ENCODE measurements around the gene HCFC1R1.
A peak's percentile ranks its signal among the peaks of the same experiment; 100 is the strongest.

The HCFC1R1 gene

DNA sequence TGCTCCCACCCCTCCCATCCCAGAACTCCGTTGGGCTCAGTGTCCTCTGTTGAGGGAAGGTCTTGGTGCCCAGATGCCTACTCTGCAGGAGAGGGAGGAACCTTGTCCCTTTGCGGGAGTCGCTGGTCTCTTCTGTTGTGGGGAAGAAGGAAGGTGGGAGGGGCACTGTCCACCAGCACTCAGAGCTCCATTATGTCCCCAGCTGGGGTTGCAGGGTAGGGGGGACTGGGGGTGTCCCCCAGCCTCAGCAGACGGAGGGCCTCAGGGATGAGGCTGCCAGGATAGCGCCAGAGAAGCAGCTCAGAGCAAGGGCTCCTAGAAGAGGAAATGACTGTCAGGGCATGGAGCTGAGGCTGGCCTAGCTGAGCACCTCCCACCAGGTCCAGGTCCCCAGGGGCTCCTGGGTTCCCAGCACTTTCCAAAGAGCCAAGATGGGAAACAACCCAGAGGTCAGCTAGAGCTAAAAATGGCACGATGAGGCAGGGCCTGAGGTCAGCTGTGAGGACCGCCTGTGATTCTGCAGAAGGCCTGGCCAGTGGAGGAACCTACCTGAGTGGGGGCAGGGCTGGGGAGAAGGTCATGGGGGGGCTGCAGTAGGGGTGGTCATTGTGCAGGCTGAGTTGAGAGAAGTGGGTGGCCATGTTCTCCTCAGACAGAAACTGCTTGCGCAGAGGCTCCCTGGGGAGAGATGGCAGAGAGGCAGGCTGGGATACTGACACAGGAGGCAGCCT, 893 bp downstream of the HCFC1R1 start:
- intact Hi-C loops (cut with DNase I), result loop anchor here (2.0 kb wide), 1 partner anchor 18 kb away; no protein-coding TSS in a partner anchor
- DNase-seq, result no peak

GRCh38 chr16:3022208-3022683, 1.5 kb downstream of the HCFC1R1 start:
- intact Hi-C loops (cut with DNase I), result loop anchor here (2.0 kb wide), 1 partner anchor 17 kb away; no protein-coding TSS in a partner anchor
- peak; percentile 73 to 97 (median 88) for DNase-seq

DNA sequence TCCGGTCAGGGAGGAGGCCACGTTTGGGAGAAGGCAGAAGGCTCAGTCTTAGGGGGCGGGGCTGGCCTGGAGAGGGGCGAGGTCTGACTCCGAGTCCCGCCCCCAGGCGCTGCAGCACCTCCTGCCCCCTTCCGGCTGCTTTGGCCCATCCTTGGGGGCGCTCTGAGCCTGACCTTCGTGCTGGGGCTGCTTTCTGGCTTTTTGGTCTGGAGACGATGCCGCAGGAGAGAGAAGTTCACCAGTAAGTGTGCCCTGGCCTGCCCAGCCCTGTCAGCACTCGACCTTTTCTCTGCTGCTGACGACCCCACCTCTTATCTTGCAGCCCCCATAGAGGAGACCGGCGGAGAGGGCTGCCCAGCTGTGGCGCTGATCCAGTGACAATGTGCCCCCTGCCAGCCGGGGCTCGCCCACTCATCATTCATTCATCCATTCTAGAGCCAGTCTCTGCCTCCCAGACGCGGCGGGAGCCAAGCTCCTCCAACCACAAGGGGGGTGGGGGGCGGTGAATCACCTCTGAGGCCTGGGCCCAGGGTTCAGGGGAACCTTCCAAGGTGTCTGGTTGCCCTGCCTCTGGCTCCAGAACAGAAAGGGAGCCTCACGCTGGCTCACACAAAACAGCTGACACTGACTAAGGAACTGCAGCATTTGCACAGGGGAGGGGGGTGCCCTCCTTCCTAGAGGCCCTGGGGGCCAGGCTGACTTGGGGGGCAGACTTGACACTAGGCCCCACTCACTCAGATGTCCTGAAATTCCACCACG, 2.1 kb downstream of the HCFC1R1 start:
- DNase-seq, result peak in 35 of 42 donors; percentile 23 to 83 (median 56)
- intact Hi-C loops (cut with DNase I), result loop anchor here (2.0 kb wide), 1 partner anchor 17 kb away; no protein-coding TSS in a partner anchor

GRCh38 chr16:3020604-3021448, 2.9 kb downstream of the HCFC1R1 start:
- intact Hi-C loops (cut with DNase I), result no loop called here
- DNase-seq, result peak in 32 of 42 donors; percentile 27 to 86 (median 56)

DNA sequence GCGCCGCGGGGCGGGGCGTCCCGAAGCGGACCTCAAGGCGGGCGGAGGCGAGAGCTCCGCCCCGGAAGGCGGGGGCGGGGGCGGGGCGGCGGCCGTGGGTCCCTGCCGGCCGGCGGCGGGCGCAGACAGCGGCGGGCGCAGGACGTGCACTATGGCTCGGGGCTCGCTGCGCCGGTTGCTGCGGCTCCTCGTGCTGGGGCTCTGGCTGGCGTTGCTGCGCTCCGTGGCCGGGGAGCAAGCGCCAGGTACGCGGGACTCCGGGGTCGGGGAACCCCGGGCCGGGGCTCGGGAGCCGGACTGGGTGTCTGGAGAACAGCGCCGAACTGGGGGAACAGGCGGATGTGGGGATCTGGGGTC, 3.5 kb downstream of the HCFC1R1 start, which contains the start of gene TNFRSF12A:
Gene TNFRSF12A, plus strand, starts transcription at position 122 of the 357 bp plus-strand sequence. Its CDS starts 30 bp downstream, at position 152.
- intact Hi-C loops (cut with DNase I), result no loop called here
- DNase-seq, result peak in 33 of 42 donors; percentile 35 to 79 (median 53)

DNA sequence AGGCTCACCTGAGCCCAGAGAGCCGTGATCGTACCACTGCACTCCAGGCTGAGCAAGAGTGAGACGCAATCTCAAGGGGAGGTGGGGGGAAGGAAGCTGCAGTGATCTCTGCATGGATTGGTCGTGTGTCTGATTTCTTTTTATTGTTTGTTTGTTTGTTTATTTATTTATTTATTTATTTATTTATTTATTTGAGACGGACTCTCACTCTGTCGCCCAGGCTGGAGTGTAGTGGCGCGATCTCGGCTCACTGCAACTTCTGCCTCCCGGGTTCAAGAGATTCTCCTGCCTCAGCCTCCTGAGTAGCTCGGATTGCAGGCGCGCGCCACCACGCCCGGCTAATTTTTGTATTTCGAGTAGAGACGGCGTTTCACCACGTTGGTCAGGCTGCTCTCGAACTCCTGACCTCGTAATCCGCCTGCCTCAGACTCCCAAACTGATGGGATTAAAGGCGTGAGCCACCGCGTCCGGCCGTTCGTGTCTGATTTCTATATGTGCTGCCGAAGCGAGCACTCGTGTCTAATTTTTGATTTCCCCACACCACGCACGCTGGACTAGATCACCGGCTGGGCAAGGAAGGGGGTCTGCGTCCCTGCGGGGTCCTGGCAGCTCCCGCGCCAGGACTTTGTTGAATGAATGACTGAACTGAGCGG, 4.0 kb downstream of the HCFC1R1 start:
- intact Hi-C loops (cut with DNase I), result no loop called here
- DNase-seq, result peak in 1 of 42 donors; percentile 43

GRCh38 chr16:3017794-3018506, 5.8 kb downstream of the HCFC1R1 start, which contains the start of gene CLDN6:
TSS of gene CLDN6 (minus strand) at chr16:3018183. CDS start at chr16:3016021, 2,162 bp downstream.
- DNase-seq, result peak in 9 of 42 donors; percentile 19 to 58 (median 44)
- intact Hi-C loops (cut with DNase I), result no loop called here

DNA sequence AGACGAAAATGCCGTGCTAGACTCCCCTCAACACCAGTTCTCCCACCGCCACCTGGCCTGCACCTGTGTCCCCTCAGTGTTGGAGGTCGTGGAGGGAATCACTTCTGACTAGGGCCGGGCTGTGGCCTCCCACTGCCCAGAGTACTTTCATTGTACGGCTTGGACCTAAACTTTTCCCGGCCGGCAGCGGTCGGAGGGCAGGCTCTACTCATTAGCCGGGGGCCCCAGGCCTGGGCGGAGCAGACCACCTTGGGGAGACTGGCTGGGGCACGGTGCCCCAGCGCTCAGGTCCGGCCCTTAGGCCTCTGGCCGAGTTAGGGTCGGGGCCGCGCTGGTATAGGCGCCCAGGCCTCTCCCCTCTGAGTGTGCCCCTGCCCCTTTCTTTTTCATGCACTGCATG, 6.4 kb downstream of the HCFC1R1 start:
- intact Hi-C loops (cut with DNase I), result no loop called here
- DNase-seq, result no peak

- DNase-seq, result no peak
- intact Hi-C loops (cut with DNase I), result no loop called here
These were observed 7.7 kb downstream of the HCFC1R1 start for GRCh38 chr16:3015865-3016521.

DNA sequence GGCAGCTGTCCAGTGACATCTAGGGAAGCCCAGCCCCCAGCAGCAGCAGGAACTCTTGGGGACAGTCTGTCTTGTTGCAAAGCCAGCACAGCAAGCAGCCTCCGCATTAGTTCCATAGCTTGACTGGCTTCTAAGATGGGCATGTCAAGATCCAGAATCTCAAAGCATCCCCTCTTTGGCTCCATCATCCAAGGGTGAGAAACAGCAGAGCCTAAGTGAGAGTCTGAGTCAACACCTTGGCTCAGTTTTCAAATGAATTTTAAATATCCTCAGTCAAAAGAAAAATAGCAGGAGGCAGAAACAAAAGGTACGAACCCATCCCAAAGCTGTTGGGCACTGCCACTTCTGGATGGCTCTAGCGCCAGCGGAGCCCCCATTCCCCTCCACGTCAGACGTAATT, 8.8 kb downstream of the HCFC1R1 start:
- intact Hi-C loops (cut with DNase I), result no loop called here
- DNase-seq, result no peak

- no peak for DNase-seq
- intact Hi-C loops (cut with DNase I), result no loop called here
These were observed 9.6 kb downstream of the HCFC1R1 start for GRCh38 chr16:3013998-3014690.

DNA sequence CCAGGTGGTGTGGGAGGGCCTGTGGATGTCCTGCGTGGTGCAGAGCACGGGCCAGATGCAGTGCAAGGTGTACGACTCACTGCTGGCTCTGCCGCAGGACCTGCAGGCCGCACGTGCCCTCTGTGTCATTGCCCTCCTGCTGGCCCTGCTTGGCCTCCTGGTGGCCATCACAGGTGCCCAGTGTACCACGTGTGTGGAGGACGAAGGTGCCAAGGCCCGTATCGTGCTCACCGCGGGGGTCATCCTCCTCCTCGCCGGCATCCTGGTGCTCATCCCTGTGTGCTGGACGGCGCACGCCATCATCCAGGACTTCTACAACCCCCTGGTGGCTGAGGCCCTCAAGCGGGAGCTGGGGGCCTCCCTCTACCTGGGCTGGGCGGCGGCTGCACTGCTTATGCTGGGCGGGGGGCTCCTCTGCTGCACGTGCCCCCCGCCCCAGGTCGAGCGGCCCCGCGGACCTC, 10.2 kb downstream of the HCFC1R1 start:
- DNase-seq, result no peak
- intact Hi-C loops (cut with DNase I), result no loop called here

- peak in 20 of 42 donors; percentile 23 to 64 (median 47) for DNase-seq
- intact Hi-C loops (cut with DNase I), result no loop called here
These were observed 10.8 kb downstream of the HCFC1R1 start, which contains the start of gene CLDN9 for GRCh38 chr16:3012828-3013420. TSS of gene CLDN9 (plus strand) at chr16:3012923. CDS start at chr16:3013363, 440 bp downstream.

DNA sequence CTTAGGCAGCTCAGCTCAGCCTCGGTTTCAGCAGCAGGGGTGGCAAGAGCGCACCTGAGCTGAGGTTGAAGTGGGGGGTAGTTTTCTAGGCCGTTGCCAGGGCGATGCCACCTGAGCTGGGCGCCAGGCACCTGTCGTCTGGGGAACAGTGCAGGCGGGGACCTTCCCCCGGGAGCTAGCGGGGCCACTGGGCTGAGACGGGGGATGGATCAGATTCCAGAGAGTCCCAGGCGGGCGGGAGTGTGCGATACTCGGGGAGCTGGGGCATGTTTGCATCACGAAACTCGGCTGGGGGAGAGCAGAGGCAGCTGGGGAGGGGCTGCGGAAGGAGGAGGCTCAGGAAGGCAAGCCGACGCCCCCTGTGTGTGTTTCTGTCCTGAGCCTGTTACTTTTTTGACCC, 11.5 kb downstream of the HCFC1R1 start:
- intact Hi-C loops (cut with DNase I), result no loop called here
- DNase-seq, result peak in 36 of 42 donors; percentile 17 to 83 (median 60)

GRCh38 chr16:3010510-3010909, 13.2 kb downstream of the HCFC1R1 start:
- DNase-seq, result no peak
- intact Hi-C loops (cut with DNase I), result no loop called here

Measured in head of caudate nucleus (tissue), 42 donors.